NCI-H510A treated with DMSO at 0.1 percent for 48 hours (cell line): ENCODE data around the gene RPL29.
"Not testable (repeated sequence)": the region's sequence is repeated elsewhere in the genome, so short reads cannot be mapped to it uniquely, and the experiment has no call there.

Experiments
- DNase-seq: peaks from one replicate; lab custom pipeline; 2025; lab: John Stamatoyannopoulos, UW

Gene RPL29

DNA sequence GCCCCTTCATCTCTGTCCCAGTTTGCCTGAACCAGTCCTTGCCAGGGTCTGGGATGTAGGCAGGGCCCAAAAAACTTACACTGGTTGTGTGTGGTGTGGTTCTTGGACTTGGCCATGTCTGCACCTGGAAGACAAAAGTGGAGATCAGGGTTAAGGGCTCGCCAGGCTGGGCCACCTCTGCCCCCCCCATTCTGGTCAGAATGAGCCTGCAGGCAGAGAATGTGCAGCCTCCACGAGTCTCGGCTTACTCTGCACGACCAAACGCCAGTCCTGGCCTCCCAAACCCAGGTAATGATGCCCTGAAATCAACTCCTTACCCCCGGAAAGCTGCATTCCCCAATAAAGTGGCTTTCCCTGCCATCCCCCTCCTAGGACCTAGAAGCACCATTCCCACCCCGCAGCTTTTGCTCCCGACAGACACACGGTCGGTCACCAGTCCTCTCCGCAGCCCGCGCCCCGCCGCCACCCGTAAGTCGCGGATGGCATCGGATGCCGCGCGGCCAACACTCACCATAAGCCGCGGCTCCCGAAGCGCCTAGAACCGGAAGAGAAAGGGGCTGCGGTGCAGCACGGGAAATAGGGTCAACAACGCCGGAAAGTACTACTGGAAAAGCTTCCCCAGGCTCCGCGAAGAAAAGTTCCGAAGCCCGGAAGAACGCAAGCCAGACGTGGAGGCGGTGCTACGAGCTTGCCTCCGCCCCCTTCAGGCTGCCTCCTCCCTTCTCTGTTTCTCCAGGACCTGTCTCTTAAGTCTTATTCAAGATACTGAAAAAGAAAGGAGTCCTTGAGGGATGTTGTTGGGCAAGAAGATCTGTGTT is at the start of gene RPL29:
RPL29 (minus strand) TSS at position 550 of the 818 bp plus-strand sequence; CDS start at position 116, 434 bp downstream.
- DNase-seq = peak; percentile 86

GRCh38 chr3:52044869-52045619 is 49.3 kb upstream of the RPL29 start:
- no peak for DNase-seq

DNA sequence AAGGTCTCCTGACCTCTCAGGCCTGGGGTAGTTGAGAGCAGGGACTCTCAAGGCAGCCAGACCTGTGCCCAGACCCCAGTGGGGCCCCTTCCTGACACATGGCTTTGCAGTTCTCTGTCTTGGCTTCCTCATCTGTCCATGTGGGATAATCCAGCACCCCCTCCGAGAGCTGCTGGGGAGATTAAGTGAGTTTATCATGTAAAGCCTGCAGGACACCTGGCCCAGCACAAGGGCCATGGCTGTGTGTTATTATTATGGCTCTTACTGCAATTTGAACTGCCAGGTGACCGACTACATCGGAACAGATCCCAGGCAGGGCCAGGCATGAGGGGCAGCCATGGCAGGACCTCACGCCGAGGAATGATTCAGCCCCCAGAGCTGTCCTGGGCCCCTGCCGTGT is 48.1 kb upstream of the RPL29 start:
- DNase-seq = no peak

DNA sequence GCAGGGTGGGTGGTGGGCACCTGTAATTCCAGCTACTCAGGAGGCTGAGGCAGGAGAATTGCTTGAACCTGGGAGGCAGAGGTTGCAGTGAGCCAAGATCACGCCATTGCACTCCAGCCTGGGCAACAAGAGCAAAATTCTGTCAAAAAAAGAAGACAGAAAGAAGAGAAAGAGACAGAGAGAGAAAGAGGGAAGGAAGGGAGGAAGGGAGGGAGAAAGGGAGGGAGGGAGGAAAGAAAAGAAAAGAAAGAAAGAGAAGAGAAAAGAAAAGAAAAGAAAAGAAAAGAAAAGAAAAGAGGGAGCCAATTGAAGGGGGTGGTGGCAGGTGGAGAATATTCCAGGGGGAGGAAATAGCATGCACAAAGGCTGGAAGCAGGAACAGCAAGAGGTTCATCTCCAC is 47.3 kb upstream of the RPL29 start:
- DNase-seq = not testable (repeated sequence)

GRCh38 chr3:52041118-52041731 is 45.5 kb upstream of the RPL29 start:
- DNase-seq = no peak

DNA sequence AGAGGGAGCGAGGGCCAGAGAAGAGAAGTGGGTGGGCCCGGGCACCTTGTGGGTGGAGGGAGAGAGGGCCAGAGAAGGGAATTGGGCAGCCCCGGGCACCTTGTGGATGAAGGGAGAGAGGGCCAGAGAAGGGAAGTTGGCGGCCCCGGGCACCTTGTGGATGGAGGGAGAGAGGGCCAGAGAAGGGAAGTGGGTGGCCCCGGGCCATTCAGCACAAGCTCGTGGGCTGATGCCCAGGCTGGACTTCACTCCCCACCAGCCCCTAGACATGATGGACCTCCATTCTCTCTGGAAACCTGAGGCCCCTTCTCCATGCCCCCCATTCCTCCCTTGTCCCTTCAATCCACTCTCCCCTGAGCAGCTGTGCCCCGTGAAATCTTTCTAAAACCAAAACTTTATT is 44.9 kb upstream of the RPL29 start:
- DNase-seq = no peak

GRCh38 chr3:52039846-52040245 is 44.2 kb upstream of the RPL29 start:
- no peak for DNase-seq

GRCh38 chr3:52039426-52039825 is 43.7 kb upstream of the RPL29 start:
- no peak for DNase-seq

- no peak for DNase-seq
Observed at GRCh38 chr3:52038227-52038626, 42.5 kb upstream of the RPL29 start.

DNA sequence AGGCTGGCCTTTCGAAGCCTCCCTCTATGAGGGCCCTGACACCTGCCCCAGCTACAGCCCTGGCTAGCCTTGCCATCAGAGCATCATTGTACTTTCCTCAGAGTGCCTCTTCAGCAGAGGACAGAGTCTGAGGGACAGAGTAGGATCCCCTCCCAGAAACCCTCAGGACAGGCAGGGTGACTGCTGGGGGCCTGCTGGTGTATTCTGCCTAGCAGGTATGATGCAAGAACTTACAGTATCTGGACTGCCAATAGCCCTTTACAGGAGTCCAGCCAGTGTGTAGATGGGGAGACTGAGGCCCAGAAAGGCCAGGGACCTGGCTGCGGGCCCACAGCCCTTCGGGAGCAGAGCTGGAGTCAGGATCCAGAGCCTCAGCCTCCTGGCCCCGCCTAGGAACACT is 41.6 kb upstream of the RPL29 start:
- no peak for DNase-seq

DNA sequence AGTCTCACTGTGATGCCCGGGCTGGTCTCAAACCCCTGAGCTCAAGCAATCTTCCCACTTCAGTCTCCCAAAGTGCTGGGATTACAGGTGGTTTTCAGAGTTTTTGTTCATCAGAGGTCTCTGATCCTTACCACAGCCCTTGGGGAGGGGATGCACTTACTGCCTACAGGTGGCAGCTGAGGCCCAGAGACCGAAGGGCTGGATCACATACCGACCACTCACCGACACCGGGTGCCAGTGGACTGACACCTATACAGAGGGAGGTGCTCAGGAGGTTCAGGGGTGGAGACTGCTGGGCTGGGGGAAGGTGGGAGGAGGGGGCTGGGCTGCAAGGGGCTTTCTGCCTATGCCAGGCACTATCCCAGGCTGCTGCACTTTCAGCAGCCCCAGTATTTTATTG is 41.1 kb upstream of the RPL29 start:
- no peak for DNase-seq

- DNase-seq = no peak
Observed at GRCh38 chr3:52036222-52036694, 40.6 kb upstream of the RPL29 start.

DNA sequence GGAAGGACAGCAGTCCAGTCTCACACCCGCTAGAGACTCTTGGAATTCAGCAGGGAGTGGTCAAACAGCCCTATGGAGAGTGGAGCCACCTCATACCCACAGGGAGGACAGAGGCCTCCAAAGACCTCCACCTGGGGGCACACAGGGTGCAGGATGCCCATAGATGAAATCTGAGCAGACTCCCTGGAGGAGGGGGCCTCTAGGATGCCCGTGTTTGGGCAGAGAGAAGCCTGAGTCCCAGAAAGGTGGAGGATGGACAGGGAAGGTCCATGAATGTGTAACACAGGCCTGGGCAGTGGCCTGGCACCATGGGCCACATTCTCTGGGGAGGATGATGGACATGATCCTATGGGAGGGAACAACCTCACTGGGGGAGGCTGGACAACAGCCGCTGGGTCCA is 39.0 kb upstream of the RPL29 start:
- no peak for DNase-seq

DNA sequence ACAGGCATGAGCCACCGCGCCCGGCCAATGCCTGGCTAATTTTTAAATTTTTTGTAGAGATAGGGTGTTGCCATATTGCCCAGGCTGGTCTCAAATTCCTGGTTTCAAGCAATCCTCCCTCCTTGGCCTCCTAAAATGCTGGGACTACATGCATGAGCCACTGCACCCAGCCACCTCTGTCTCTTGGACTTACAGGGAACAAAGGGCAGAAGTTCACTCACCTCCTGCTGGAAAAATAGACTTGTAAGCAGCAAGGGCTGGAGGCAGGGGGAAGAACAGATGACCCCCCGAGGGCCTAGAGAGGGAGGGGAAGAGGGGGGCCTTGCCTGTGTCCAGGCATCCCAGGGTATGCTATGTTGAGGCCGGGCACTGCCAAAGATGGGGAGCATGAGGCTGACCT is 38.5 kb upstream of the RPL29 start:
- no peak for DNase-seq

DNA sequence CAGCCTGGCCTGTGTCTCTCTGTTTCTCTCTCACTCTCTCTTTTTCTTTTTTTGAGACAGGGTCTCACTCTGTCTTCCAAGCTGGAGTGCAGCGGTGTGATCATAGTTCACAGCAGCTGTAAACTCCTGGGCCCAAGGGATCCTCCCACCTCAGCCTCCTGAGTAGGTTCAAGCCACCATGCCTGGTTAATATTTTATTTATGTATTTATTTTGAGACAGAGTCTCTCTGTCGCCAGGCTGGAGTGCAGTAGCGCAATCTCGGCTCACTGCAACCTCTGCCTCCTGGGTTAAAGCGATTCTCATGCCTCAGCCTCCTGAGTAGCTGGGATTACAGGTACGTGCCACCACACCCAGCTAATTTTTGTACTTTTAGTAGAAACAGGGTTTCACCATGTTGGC is 38.1 kb upstream of the RPL29 start:
- not testable (repeated sequence) for DNase-seq

- DNase-seq = no peak
Observed at GRCh38 chr3:52032702-52033408, 37.2 kb upstream of the RPL29 start.

GRCh38 chr3:52031896-52032295 is 36.2 kb upstream of the RPL29 start:
- DNase-seq = no peak

DNA sequence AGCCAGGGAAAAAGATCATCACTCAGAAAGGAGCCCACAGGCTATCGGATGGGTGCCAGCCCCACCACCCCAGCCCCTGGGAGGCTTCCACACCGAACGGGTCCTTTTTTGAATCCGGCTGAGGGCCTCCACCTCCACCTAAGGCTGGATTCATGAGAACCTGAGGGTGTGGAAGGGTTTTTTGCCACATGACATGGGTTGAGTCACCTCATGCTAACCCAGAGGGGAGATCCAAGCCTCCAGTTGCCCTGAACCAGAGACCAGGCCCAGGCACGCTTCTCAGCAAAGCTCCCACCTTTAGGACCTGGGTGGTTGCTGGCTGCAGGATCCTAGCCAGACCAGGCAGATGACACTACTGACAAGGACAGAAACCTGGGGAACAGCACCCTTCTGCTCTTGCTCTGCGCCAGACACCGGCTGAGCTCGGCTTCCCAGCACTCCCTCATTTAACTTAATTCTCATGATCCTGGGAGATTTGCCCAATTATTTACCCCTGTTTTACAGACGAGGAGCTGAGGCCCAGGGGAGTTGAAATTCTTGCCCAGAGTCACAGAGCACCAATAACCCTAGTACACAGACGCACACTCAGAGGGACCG is 35.1 kb upstream of the RPL29 start:
- no peak for DNase-seq

GRCh38 chr3:52029535-52029934 is 33.8 kb upstream of the RPL29 start:
- DNase-seq = no peak

GRCh38 chr3:52029053-52029452 is 33.4 kb upstream of the RPL29 start:
- no peak for DNase-seq

DNA sequence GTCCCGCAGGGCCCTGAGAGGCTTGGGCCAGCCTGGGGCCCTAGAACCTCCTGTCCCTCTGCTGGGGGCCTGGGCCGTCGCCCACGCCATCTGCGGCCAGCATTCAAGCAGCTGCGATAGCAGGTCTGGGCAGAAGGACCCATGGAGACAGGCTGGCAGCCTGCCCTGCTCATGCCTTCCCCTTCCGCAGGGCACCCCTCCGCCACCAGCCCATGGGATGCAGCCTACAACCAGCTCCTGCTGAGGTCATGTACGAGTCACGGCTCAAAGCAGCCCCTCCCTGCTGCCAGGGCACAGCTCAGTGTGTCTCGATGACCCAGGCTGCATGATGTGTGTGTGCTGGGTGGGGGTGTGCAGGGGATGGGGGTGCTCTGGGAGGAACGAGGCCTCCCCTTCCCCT is 32.9 kb upstream of the RPL29 start:
- no peak for DNase-seq

DNA sequence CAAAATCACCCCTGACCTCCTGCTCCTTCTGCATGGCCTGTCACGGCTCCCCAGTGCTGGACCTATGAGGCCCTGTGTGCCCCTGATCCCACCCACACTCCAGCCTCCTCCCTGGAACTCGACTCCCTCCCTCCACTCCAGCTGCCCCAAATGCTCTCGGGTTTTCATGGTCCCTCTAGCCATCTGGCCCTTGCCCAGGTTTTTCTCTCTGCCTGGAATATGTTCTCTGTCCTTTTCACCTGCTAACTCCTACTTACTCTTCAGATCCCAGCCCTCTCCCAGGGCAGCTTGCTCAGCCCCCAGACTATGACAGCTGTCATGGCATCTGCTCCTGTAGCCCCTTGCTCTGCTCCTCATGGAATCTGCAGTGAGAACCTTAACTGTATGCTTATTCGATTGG is 30.3 kb upstream of the RPL29 start:
- DNase-seq = no peak
